G401 (cell line): ENCODE results near the gene EPAS1. TPM values are rescaled to one million over a fixed set of nuclear protein-coding genes. Genes with fewer than 3 reads are reported as not detected.

Experiments
- DNase-seq: peaks from one replicate; pipeline ENCODE4 v3.0.0-alpha.2; 2015; ENCODE audit warnings: low spot score
- in situ Hi-C: cut with HindIII; loops from 2 replicates; pipeline ENCODE4 v1.10.0; 2016; ENCODE audit warnings: low sequenced_read_pairs, mixed read lengths
- total RNA-seq: library from RNA; depleted of rRNA; stranded (reverse); fragments of >200 nt; shearing (Covaris generic); gene quantifications from 2 replicates; pipeline ENCODE4 v1.2.3, GENCODE V29; 2014

EPAS1 gene
- total RNA-seq, 1 experiment from 2014 or later, result 0.03 TPM

DNA sequence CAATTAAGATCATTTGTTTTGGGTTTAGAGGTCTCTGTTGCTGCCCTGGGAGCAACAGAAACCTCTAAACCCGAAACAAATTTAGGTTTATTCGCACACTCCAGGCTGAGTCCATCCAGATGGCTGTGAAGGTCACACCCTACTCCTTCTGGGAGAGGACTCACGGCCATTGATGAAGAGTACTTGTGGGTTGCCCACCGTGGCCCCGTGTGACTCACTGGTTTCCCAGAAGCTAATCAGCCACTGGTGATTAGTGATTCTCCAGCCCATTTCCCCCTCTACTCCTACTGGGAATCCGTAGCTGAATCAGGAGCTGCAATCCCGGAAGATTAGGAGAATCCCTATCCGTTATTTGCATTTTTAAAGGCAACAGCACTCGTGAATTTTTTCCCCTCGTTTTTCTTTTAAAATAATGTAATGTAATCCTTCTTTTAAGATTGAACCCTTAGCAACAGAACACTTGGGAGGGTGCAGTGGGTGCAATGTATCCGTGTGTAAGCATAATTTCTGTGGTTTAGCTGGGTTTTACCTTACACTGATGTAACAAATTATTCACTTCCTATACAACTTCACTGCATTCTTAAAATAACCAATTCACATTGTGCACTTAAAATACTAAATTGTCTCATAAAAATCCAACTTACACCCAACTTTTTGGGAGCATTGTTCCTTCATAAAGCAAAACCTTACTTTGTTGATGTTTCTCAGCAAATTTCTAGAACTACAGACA lies 27.5 kb upstream of the EPAS1 start:
- DNase-seq, result no peak
- in situ Hi-C loops, result no loop called here

DNA sequence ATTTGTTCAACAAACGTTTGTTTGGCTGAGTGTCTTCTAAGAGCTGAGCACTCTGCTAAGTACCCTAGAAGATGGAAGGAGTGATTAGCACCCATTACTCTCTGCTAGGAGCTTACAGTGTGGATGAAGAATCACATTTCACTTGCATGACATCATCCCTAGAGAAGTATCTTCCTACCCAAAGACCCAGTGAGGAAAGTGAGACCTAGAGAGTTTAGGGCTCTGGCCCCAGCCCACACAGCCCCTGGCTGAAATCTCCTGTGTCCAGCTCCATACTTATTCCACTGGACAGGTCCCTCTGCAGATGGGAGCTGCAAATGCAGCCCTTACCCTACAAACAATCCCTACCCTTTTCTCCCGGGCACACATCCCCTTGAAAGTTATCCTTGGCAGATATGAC lies 26.8 kb upstream of the EPAS1 start:
- DNase-seq, result no peak
- in situ Hi-C loops, result no loop called here

DNA sequence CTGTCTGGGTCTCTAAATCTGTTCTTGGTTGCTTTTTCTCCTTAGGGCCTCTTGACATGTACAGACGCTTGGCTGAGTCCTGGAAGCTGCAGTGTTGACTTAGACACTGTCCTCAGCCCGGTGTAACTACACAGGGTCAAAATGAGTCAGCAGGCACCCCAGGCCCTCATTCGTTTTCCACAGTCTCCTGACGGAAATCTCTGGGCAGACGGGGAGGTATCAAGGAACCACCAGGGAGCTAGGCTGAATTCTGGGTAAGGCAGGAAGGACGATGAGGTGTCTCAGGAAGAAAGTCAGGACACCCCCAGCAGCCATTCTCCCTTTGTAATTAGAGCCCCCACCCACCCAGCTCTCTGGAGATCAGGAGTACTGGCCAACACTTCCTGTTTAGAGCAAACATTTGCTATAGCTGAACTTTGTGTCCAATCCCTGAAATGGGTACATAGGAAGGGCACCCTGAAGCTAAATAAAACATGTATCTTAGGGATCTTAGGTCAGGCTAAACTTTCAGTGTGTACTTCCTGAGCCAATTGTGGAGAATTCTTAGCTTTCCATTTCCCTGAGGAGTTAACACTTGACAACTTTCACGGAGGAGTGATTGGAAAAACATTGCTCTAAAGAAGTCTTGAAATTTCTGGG lies 23.9 kb upstream of the EPAS1 start:
- DNase-seq, result no peak
- in situ Hi-C loops, result no loop called here

DNA sequence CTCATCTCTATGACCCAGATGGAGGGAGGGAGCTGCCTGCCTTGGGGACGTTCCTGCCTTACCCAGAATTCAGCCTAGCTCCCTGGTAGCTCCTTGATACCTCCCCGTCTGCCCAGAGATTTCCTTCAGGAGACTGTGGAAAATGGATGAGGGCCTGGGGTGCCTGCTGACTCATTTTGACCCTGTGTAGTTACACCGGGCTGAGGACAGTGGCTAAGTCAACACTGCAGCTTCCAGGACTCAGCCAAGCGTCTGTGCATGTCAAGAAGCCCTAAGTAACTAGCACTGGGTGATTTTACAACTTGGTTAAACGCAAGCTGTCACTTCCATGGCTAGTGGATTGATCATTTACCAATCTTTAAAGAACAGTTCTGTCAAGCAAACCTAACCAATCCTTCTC lies 23.3 kb upstream of the EPAS1 start:
- in situ Hi-C loops, result no loop called here
- no peak for DNase-seq

DNA sequence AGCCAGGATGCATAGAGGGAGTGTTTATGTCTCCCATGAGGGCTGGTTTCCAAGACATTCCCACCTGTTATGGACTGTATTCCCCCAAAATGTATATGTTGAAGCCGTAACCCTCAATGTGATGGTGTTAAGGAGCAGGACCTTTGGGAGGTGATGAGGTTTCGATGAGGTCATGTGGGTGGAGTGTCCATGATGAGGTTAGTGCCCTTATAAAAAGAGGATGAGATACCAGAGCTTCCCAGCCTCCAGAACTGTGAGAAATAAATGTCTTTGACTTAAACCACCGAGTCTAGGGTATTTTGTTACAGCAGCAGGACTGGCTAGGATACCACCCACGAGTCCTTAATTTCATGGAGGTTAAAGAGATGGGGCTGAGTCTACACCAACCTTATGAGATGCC lies 22.6 kb upstream of the EPAS1 start:
- no peak for DNase-seq
- in situ Hi-C loops, result no loop called here

DNA sequence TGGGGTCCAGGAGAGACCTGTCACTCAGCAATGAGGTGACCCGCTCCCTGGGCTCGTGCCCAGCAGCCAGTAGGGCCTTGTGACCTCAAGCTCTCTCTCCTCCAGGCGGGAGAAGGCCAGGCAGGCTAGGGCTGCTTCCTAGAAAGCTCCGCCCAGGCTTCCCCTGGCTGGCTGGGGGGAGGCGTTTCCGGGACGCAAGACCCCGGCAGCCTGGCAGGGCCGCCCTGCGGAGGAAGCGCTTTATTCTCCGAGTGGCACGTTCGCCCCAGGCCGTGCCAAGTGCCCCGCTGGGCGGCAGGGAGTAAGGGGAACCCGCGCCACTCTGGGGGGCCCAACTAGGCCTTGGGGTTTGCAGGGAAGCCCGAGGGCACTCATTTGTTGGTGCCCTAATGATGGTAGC lies 21.2 kb upstream of the EPAS1 start:
- in situ Hi-C loops, result no loop called here
- no peak for DNase-seq

DNA sequence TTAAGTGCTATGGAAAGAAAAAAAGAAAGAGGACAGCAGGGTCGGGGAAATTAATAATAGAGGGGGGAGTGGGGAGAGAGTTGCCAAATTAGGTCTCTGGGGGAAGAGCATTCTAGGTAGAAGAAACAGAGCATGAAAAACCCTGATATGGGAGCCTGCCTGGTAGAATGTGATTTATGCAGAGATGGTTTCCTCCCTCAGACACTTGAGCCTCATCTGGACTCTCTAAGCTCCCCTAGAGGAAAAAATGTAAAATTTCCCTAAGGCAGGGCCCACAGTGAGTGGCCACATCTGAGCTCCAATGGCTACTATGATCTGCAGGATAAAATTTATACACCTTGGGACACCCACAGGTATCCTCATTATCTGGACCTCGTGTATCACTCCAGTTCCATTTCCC lies 20.6 kb upstream of the EPAS1 start:
- no peak for DNase-seq
- in situ Hi-C loops, result no loop called here

DNA sequence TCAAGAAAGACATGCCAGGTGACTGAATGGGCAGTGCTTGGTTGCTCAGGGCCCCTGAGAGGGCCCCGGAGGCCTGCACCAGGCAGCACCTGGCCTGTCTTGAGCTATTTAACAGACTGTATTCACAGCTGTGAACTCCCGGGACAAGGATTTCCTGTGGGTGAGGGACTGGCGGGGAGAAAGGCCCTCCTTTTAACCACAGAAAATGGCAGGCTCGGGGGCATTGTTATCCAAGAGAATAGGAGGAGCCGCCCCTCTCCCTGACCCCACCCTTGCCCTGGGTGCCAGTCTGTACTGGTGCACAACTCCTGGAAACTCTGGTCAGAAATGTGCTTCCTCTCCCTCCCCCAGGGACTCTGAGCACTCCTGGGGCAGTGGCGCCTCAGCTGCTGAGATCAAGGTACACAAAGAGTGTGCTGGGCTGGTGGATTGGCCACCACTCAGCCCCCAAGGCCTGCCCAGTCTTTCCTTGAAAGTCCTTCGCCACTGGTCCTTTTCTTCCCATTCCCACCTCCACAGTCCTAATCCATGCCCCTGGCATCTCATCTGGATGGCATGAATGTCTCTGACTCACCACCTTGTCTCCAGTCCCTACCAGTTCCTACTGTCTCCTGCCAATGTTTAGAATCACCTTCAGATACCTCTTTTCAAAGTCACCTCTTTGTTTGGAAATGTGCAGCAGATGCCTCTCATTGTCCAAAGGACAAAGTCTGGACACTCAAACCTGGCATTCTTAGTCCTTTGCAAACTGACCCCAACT lies 19.6 kb upstream of the EPAS1 start:
- no peak for DNase-seq
- in situ Hi-C loops, result no loop called here

DNA sequence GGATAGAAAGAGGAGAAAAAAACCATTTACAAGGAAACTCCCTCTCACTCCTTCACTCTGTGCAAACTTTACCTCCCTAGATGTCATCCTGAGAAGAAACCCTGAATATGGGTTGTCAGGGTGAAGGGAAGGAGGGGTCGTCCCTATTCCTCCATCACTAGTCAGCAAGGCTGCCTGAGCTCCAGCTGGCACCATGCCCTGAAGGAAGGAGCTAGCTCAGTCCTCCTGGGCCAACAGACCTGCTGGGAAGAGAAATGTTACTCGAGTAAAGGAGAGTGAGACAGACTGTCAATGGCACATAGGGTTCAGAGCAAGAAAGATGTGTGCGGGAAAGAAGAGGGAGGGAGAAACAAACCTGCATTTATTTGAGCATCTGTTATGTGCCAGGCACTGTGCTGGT lies 18.3 kb upstream of the EPAS1 start:
- in situ Hi-C loops, result no loop called here

DNA sequence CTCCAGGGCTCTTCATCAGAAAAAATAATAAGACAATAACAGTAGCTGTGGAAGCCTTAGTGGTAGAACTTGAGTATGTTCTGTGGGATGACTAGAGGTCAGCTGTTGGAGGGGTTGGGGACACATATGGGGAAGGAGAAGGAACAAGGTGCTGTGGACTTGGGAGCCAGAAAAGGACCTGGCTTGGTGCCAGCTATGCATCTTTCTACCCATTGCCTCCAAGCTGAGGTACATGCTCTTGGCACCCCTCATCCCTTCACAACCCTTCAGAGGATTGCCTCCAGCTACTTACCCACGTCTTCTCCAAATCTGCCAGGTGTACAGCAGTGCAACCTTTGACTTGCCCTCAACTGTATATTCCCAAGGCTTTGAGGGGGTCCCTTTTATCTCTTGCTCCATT lies 15.3 kb upstream of the EPAS1 start:
- DNase-seq, result no peak
- in situ Hi-C loops, result no loop called here

More for the DNA sequence above, 18.3 kb upstream of the EPAS1 start:
- DNase-seq, result peak; percentile 28

DNA sequence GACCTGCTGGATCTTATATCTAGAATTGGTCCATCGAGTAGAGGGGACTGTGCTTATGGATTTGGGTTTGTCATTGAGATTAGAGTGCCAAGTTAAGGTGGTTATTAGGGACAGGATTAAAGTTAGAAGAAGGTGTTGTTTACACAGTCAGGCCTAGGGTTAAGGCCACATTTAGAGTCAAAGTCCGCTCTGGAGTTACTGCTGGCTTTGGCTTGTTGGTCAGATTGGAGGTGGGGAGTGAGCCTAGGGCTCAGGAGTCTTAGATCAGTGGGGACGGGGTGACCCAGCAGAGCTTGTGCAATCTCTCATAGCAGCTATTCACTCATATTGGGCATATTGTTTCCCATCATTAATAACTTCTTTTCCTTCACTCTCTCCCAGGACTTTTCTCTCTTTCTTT lies 13.5 kb upstream of the EPAS1 start:
- no peak for DNase-seq

DNA sequence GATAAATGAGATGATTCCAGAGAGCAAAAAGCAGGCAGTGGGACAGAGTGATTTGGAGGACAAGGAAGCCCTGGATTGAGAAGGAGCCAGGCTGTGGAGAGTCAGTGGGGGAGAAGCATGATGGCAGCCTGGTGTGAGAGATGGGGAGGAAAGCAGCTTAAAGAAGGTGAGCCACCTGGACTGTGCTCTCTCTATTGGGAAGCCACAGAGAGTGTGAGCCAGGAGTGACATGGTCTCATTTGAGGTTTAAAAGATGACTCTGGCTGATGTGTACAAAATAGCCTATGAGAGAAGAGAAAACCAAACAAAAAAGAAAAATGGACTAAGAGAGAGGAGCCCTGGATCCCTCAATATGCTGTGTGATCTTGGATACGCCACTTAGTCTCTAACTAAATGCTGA lies 12.9 kb upstream of the EPAS1 start:
- DNase-seq, result no peak
- in situ Hi-C loops, result no loop called here

More for the DNA sequence above, 13.5 kb upstream of the EPAS1 start:
- in situ Hi-C loops, result no loop called here

DNA sequence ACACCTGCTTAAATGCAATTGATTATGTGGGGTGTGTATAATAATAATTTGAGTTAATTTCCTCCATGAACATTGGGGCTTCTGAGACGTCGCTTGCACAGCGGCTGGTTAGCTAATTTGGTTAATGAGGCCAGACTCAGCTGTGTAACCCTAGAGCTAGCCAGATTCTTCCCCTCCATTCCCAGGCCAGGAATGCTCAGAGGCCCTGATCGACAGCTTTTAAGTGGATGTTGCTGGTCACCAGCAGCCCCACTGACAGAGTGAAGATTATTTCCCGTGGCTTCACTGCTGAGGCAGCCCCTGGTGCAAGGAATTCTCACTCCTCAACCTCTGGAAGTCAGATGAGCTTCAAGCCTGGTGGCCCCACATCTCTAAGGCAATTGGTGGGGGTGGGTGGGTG lies 12.4 kb upstream of the EPAS1 start:
- in situ Hi-C loops, result no loop called here
- no peak for DNase-seq

DNA sequence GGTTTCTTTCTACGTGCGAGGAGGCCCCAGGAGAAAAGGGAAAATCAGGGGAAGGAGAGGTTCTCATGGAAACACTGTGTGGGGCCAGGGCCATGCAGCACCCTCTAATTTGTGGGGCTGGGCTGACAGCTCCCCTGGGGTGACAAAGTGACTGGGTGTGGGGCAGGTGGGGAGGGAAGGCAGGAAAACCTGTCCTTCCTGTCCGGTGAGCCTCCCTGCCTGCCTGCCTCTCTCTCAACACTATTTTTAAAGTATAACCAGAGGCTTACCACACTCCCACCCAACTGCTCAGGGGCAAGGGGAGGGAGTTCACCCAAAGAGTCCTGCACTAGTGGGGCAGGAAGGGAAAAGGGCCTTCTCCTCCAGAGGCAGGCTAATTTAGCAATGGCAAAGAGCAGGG lies 10.5 kb upstream of the EPAS1 start:
- DNase-seq, result no peak
- in situ Hi-C loops, result no loop called here

DNA sequence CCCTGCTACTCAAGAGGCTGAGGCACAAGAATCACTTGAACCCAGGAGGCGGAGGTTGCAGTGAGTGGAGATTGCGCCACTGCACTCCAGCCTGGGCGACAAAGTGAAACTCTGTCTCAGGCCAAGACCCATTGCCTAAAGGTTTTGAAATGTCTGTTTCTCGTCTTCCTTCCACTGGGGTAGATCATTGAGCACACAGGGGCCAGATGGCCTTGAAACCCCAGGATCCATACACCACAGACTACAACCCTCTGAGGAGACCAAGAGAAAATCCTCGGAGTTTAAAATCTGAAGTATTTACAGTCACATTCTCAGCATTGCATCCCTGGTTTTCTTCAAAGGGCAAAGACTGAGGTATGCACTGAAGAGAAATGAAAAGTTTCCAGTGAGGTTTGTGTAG lies 7.1 kb upstream of the EPAS1 start:
- DNase-seq, result no peak
- in situ Hi-C loops, result no loop called here

DNA sequence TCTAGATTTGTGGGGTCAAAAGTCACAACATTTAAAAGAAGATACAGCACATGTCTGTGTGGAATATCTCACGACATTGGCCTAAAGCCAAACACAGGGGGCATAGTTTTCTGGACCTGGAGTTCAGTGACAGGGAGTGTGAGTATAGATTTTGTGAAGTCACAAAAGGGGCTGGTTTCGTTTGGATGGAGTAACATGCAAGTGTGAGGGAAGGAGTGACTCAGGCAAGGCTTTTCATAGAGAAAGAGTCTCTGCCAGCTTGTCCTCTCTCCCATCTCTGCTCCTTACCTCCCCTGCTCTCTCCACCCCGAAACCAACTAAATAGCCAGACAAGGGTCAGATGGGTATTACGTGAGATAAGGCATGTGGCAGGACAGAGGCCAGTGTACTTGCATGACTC lies 3.7 kb upstream of the EPAS1 start:
- DNase-seq, result no peak
- in situ Hi-C loops, result no loop called here

DNA sequence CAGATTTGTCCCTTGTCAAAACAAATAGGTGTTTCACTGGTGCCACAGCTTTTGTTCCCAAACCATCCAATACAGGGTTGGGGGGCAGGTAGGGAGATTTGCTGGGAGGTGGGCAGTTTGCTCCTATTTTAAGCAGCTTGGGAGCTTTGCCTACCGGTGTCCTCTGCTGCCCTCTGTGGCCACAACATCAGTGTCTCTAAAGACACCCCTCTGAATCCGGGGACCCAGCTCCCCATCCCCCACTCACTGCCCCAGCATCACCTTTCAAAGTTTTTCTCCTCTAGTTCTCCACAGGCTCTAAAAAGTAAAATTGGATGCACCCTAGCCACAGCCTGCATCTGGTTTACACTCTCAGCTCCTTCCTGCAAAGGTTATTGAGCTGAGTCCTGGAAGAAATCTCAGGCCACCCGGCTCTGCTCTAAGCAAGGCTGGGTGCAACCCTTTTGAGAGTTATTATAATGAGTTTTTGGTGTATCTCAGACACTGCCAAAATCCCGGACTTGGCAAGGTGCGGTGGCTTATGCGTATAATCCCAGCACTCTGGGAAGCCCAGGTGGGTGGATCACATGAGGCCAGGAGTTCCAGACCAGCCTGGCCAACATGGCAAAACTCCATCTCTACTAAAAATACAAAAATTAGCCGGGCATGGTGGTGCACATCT lies 2.9 kb upstream of the EPAS1 start:
- in situ Hi-C loops, result no loop called here
- no peak for DNase-seq

DNA sequence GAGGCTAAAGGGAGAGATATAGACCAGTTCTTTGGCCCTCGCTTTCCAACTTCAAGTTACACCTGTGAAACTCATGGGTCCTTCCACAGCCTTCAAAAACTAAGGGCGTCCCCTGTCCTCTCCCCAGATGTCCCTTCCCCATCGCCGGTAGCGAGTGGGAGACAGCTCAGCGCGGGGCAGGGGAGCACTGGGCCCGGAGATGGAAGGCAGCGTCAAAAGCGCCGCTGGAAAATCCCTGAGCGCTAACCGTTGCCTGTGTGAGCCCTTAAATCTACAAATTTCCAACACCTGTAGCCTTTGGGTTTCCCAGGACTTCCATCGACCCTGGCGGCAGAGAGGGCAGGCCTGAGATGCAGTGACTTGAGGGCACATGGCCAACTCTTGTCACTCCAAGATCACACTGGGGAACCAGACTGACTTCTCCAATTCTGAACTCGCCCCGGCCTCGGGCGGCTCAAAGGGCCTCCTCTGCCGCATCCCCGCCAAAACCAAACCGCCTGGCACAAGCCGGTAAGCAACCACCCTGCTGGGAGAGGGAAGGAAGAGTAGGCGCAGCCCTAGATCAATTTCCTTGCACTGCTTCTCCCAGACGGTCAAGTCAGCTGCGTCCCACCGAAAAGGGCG lies 879 bp upstream of the EPAS1 start:
- in situ Hi-C loops, result no loop called here
- DNase-seq, result no peak

DNA sequence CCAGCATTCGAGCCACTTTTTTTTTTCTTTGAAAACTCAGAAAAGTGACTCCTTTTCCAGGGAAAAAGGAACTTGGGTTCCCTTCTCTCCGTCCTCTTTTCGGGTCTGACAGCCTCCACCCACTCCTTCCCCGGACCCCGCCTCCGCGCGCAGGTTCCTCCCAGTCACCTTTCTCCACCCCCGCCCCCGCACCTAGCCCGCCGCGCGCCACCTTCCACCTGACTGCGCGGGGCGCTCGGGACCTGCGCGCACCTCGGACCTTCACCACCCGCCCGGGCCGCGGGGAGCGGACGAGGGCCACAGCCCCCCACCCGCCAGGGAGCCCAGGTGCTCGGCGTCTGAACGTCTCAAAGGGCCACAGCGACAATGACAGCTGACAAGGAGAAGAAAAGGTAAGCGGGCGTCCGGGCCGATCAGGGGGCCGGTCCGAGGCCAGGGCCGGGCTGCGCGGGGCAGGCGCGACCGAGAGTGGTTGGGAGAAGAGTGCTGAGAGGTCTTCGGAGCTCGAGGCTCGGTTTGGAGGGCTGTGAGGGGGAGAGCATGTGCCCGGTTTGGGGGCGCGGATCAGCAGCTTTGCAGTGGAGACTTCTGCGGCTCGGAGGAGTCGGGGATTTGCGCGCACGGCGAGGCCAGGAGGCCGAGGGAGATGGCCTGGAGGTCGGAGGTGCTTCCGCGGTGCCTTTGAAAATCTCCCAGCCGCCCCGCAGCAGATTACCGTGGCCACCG lies 502 bp downstream of the EPAS1 start:
- no peak for DNase-seq
- in situ Hi-C loops, result no loop called here
